DND-41 (cell line): ENCODE results near the gene SLC10A1.

Source experiments
- EZH2 ChIP-seq: IDR thresholded peaks from 3 replicates; pipeline ENCODE4 v1.6.1; 2012; ENCODE audit warnings: borderline replicate concordance, low read depth, mild to moderate bottlenecking, moderate library complexity, low read length, inconsistent platforms; ENCODE audit not compliant: severe bottlenecking
- TF ChIP-seq, protein P1 (sequence below): IDR thresholded peaks from 2 replicates; pipeline ENCODE4 v1.5.1; 2012; ENCODE audit warnings: borderline replicate concordance, low read length, moderate library complexity, mild to moderate bottlenecking; ENCODE audit not compliant: poor library complexity, severe bottlenecking; ENCODE audit errors: extremely low read depth

DNA sequence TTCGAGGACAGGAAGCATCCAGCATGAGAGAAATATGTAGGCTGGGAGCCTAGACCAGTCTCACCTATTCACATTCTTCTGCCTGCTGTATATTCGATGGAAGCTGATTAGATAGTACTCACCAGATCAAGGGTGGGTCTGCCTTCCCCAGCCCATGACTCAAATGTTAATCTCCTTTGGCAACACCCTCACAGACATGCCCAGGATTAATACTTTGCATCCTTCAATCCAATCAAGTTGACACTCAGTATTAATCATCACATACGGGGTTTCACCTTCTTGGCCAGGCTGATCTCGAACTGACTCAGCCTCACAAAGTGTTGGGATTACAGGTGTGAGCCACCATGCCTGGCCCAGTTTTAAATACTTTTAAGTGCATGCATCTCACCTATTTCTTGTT is 30.5 kb upstream of the SLC10A1 start:
- TF ChIP-seq, protein P1, sequence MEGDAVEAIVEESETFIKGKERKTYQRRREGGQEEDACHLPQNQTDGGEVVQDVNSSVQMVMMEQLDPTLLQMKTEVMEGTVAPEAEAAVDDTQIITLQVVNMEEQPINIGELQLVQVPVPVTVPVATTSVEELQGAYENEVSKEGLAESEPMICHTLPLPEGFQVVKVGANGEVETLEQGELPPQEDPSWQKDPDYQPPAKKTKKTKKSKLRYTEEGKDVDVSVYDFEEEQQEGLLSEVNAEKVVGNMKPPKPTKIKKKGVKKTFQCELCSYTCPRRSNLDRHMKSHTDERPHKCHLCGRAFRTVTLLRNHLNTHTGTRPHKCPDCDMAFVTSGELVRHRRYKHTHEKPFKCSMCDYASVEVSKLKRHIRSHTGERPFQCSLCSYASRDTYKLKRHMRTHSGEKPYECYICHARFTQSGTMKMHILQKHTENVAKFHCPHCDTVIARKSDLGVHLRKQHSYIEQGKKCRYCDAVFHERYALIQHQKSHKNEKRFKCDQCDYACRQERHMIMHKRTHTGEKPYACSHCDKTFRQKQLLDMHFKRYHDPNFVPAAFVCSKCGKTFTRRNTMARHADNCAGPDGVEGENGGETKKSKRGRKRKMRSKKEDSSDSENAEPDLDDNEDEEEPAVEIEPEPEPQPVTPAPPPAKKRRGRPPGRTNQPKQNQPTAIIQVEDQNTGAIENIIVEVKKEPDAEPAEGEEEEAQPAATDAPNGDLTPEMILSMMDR, result no peak
- no peak for TF ChIP-seq EZH2
